HUES48 (cell line): ENCODE data around the gene PSEN2.
"Not testable (repeated sequence)": the region's sequence is repeated elsewhere in the genome, so short reads cannot be mapped to it uniquely, and the experiment has no call there.

Experiments
- H3K27ac ChIP-seq: one replicate; pipeline ENCODE4 v1.7.0; 2013; ENCODE audit warnings: low read depth, low read length, inconsistent platforms
- H3K27me3 ChIP-seq: 2 replicates; pipeline ENCODE4 v1.6.1; 2013; ENCODE audit warnings: mild to moderate bottlenecking, low read length; ENCODE audit not compliant: control insufficient read depth, insufficient read depth
- H3K36me3 ChIP-seq: 2 replicates; pipeline ENCODE4 v1.6.1; 2013; ENCODE audit warnings: low read length; ENCODE audit not compliant: control insufficient read depth, insufficient read depth
- H3K4me1 ChIP-seq: 2 replicates; pipeline ENCODE4 v1.6.1; 2013; ENCODE audit warnings: mild to moderate bottlenecking, low read length; ENCODE audit not compliant: control insufficient read depth, insufficient read depth
- H3K4me3 ChIP-seq: 2 replicates; pipeline ENCODE4 v1.5.1; 2013; ENCODE audit warnings: mild to moderate bottlenecking, low read depth, low read length
- H3K9ac ChIP-seq: 2 replicates; pipeline ENCODE4 v1.6.1; 2013; ENCODE audit warnings: mild to moderate bottlenecking, low read depth, low read length, moderate library complexity
- H3K9me3 ChIP-seq: 2 replicates; pipeline ENCODE4 v1.6.1; 2013; ENCODE audit warnings: low read length; ENCODE audit not compliant: control insufficient read depth, insufficient read depth

The PSEN2 gene

DNA sequence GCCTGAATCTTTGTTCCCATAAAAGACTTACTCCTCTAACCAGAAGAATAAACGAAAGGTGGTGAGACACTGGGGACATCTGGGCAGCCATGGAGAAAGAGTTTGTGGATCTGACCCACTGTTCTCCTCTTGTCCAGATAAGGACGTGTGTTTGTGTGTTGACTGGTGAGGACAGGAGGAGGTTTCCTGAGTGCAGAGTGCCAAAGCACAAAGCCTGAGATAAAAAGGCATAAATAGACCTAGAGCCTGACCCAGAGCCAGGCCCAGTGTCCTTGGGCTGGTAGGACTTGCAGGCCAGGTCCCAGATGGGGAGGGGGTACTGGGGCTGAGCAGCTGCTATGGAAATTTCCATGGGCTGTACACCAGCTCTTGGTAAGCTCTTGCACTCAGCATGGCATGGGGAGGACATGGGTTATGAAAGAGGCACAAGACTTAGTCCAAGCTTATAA is 50.1 kb downstream of the PSEN2 start:
- Histone ChIP-seq H3K9ac (no peak overlapping the region), H3K9me3 (no peaks in the 10 kb centered on the region), H3K27ac (no peak overlapping the region), H3K36me3 (no peaks in the 10 kb centered on the region), H3K4me1 (no peaks in the 10 kb centered on the region), H3K27me3 (no peaks in the 10 kb centered on the region), H3K4me3 (no peak overlapping the region)

DNA sequence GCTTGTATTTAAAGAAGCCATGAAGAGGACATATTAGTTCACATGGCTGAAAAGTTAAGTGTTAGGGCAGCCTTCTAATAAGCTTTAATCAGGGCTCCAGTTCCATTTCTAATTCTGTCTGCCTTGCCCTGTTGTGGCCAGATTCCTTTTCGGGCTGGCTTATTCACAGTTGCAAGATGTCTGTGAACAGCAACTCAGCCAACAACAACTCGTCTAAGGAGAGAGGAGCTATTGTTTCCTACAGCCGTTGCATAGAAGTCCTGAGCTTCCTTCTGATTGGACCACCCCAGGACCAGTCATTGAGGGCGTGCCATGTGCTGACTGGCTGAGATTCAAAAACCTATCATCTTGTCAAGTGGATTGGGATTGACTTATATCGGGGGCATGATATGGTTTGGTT is 51.1 kb downstream of the PSEN2 start:
- Histone ChIP-seq H3K4me3 (no peak overlapping the region), H3K27ac (no peak overlapping the region), H3K9ac (no peak overlapping the region), H3K27me3 (no peaks in the 10 kb centered on the region), H3K9me3 (no peaks in the 10 kb centered on the region), H3K36me3 (no peaks in the 10 kb centered on the region), H3K4me1 (no peaks in the 10 kb centered on the region)

DNA sequence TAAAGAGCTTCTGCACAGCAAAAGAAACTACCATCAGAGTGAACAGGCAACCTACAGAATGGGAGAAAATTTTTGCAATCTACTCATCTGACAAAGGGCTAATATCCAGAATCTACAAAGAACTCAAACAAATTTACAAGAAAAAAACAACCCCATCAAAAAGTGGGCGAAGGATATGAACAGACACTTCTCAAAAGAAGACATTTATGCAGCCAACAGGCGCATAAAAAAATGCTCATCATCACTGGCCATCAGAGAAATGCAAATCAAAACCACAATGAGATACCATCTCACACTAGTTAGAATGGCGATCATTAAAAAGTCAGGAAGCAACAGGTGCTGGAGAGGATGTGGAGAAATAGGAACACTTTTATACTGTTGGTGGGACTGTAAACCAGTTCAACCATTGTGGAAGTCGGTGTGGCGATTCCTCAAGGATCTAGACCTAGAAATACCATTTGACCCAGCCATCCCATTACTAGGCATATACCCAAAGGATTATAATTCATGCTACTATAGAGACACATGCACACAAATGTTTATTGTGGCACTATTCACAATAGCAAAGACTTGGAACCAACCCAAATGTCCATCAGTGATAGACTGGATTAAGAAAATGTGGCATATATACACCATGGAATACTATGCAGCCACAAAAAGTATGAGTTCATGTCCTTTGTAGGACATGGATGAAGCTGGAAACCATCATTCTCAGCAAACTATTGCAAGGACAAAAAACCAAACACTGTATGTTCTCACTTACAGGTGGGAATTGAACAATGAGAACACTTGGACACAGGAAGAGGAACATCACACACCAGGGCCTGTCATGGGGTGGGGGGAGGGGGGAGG is 59.1 kb downstream of the PSEN2 start:
- not testable (repeated sequence) for H3K9ac ChIP-seq, H3K27me3 ChIP-seq, H3K36me3 ChIP-seq, H3K4me3 ChIP-seq, H3K4me1 ChIP-seq, H3K27ac ChIP-seq, H3K9me3 ChIP-seq

- Histone ChIP-seq H3K4me3 (no peak overlapping the region), H3K4me1 (peaks cover 8% of the 10 kb centered on the region), H3K27ac (no peak overlapping the region), H3K27me3 (no peaks in the 10 kb centered on the region), H3K36me3 (no peaks in the 10 kb centered on the region), H3K9ac (no peak overlapping the region), H3K9me3 (no peaks in the 10 kb centered on the region)
These were observed 64.2 kb downstream of the PSEN2 start for GRCh38 chr1:226934483-226935237.

DNA sequence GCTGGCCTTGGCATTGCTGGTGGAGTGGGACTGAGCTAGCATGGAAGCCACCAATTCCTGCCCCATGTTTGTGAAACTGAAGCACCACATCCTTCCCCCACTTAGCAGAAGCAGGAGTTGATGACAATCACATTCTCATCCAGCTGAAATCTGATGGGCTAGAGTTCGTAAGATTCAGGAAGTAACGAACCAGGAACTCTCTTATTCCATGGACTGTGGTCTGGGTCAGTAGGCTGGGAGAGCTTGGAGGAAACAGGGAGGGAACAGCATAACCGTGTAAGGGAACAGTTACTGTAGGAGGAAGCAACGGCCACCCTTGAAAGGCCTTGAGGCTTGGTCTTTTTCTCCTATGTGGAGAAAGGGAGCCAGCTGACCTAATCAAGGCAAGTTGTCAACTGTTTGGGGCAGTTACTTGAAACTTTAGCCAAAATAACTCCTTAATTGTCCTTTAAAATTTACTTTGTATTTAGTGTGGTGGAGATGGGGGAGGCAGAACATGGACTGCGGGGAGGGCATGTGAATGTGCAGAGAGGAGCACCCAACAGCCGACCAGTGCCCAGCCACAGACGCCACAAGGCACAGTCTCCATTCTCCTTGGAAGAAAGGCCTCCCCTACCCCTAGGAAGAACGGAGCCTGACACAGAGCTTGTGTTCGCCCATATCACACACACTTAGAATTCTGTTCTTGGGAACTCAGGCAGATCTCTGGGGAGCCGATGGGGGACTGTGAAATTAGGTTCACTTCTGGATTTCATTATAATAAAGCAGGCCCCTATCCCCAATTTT is 67.7 kb downstream of the PSEN2 start:
- Histone ChIP-seq H3K4me1 (peaks cover 15% of the 10 kb centered on the region), H3K9ac (no peak overlapping the region; the same call in 1 of the 2 replicates), H3K36me3 (no peaks in the 10 kb centered on the region), H3K4me3 (no peak overlapping the region), H3K27me3 (peaks cover 6% of the 10 kb centered on the region; the same call in 1 of the 2 replicates), H3K27ac (no peak overlapping the region), H3K9me3 (no peaks in the 10 kb centered on the region)

DNA sequence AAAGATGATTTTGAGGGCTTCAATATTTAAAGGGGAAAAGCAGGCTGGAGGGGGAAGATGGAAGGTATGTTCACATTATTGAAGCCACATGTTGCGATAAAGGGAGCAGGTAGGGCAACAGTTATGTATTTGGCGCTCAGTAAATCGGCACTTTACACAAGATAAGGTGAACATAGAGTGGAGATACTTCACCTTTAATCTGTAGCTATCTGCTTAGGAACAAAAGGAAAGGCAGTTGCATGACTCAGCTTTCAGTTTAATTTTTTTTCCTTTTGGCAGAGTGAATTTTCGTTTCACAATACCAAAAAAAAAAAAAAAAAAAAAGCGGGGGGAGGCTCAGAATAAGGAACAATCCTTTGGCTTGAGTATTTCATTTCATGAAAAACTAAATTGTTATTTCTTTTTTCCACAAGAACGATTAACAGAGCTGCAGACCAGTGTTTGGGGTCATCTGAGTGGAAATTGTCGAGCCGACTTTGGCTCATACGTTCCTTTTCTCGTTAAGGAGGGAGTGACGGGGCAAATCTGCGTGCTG is 68.6 kb downstream of the PSEN2 start:
- Histone ChIP-seq H3K4me3 (peak overlapping the region; percentile 67), H3K27me3 (peaks cover 6% of the 10 kb centered on the region; the same call in 1 of the 2 replicates), H3K9me3 (no peaks in the 10 kb centered on the region), H3K36me3 (no peaks in the 10 kb centered on the region), H3K4me1 (peaks cover 15% of the 10 kb centered on the region), H3K9ac (peak overlapping the region; percentile 84), H3K27ac (peak overlapping the region; percentile 97)

GRCh38 chr1:226939438-226940028 is 69.1 kb downstream of the PSEN2 start:
- H3K27ac ChIP-seq = peak overlapping the region; percentile 97
- no peaks in the 10 kb centered on the region for H3K9me3 ChIP-seq
- peaks cover 15% of the 10 kb centered on the region for H3K4me1 ChIP-seq
- peak overlapping the region; percentile 84 for H3K9ac ChIP-seq
- peaks cover 6% of the 10 kb centered on the region; the same call in 1 of the 2 replicates for H3K27me3 ChIP-seq
- H3K4me3 ChIP-seq = peak overlapping the region; percentile 67
- H3K36me3 ChIP-seq = no peaks in the 10 kb centered on the region

- peak within 1 kb of the TSS; percentile 71 for H3K4me3 ChIP-seq
- peak within 1 kb of the TSS; percentile 97 for H3K27ac ChIP-seq
- H3K36me3 ChIP-seq = no peaks in the 10 kb centered on the region
- H3K9me3 ChIP-seq = no peaks in the 10 kb centered on the region
- peaks cover 6% of the 10 kb centered on the region; the same call in 1 of the 2 replicates for H3K27me3 ChIP-seq
- H3K4me1 ChIP-seq = peaks cover 19% of the 10 kb centered on the region
- H3K9ac ChIP-seq = peak within 1 kb of the TSS; percentile 84
These were observed 69.8 kb downstream of the PSEN2 start, which contains the start of gene COQ8A for GRCh38 chr1:226940029-226940805. Gene COQ8A, plus strand, starts transcription at chr1:226940294. Its CDS starts 21,092 bp downstream, at chr1:226961386.

- peak overlapping the region; percentile 57; the same call in 1 of the 2 replicates for H3K9ac ChIP-seq
- H3K36me3 ChIP-seq = no peaks in the 10 kb centered on the region
- H3K27me3 ChIP-seq = peaks cover 6% of the 10 kb centered on the region; the same call in 1 of the 2 replicates
- no peaks in the 10 kb centered on the region for H3K9me3 ChIP-seq
- H3K4me3 ChIP-seq = peak overlapping the region; percentile 71
- H3K27ac ChIP-seq = no peak overlapping the region
- peaks cover 23% of the 10 kb centered on the region for H3K4me1 ChIP-seq
These were observed 70.3 kb downstream of the PSEN2 start for GRCh38 chr1:226940806-226941067.

- Histone ChIP-seq H3K4me1 (peaks cover 25% of the 10 kb centered on the region), H3K9ac (no peak overlapping the region), H3K4me3 (no peak overlapping the region)
These were observed 72.0 kb downstream of the PSEN2 start for GRCh38 chr1:226942392-226942791.

More at GRCh38 chr1:226942392-226942791, 72.0 kb downstream of the PSEN2 start:
- H3K27me3 ChIP-seq = peaks cover 6% of the 10 kb centered on the region; the same call in 1 of the 2 replicates
- H3K27ac ChIP-seq = no peak overlapping the region
- H3K9me3 ChIP-seq = no peaks in the 10 kb centered on the region
- H3K36me3 ChIP-seq = no peaks in the 10 kb centered on the region
